ENCODE measurements around the gene HLA-DQA1.

DNA sequence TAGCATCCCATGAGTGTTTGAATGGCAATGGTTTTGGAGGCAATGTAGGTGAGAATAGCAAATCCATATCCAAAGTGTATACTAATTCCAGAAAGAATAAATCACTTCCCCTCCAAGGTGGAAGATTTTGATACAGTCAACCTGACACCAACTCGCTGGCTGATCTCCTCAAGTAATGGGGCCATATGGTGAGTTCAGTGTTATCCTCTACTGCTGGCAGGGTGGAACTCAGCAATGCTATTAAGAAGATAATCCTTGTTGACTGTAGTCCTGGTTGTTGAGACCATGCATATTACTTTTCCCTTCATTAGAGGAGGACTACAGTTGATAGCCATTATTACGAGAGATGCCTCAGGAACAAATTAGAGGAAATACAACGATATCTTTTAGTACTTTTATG is 47.0 kb downstream of the HLA-DQA1 start:
- TF ChIP-seq POLR2A (IDR thresholded peaks at IDR 0.05), result no peak
- TF ChIP-seq, protein P1, sequence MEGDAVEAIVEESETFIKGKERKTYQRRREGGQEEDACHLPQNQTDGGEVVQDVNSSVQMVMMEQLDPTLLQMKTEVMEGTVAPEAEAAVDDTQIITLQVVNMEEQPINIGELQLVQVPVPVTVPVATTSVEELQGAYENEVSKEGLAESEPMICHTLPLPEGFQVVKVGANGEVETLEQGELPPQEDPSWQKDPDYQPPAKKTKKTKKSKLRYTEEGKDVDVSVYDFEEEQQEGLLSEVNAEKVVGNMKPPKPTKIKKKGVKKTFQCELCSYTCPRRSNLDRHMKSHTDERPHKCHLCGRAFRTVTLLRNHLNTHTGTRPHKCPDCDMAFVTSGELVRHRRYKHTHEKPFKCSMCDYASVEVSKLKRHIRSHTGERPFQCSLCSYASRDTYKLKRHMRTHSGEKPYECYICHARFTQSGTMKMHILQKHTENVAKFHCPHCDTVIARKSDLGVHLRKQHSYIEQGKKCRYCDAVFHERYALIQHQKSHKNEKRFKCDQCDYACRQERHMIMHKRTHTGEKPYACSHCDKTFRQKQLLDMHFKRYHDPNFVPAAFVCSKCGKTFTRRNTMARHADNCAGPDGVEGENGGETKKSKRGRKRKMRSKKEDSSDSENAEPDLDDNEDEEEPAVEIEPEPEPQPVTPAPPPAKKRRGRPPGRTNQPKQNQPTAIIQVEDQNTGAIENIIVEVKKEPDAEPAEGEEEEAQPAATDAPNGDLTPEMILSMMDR (IDR thresholded peaks at IDR 0.05), result no peak
